Measurements from ENCODE around the gene ANAPC7. TPM values are rescaled to one million over a fixed set of nuclear protein-coding genes. Genes with fewer than 3 reads are reported as not detected.
"Not testable (repeated sequence)": the region's sequence is repeated elsewhere in the genome, so short reads cannot be mapped to it uniquely, and the experiment has no call there.

ANAPC7 gene, protein sequence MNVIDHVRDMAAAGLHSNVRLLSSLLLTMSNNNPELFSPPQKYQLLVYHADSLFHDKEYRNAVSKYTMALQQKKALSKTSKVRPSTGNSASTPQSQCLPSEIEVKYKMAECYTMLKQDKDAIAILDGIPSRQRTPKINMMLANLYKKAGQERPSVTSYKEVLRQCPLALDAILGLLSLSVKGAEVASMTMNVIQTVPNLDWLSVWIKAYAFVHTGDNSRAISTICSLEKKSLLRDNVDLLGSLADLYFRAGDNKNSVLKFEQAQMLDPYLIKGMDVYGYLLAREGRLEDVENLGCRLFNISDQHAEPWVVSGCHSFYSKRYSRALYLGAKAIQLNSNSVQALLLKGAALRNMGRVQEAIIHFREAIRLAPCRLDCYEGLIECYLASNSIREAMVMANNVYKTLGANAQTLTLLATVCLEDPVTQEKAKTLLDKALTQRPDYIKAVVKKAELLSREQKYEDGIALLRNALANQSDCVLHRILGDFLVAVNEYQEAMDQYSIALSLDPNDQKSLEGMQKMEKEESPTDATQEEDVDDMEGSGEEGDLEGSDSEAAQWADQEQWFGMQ
- 10 to 100 TPM; 41.7 to 78.3 TPM for total RNA-seq

- Mint-ChIP-seq H3K9me3 (no peaks in the 10 kb centered on the region), H3K27ac (no peak within 1 kb of the TSS), H3K4me3 (peak within 1 kb of the TSS; percentile 99), H3K27me3 (no peaks in the 10 kb centered on the region), H3K36me3 (ENCODE audit: low read depth) (peaks cover 43% of the 10 kb centered on the region), H3K4me1 (peaks cover 9% of the 10 kb centered on the region)
- peak; percentile 92 for ATAC-seq (replicated peaks)
These were observed at the start of gene ANAPC7 for GRCh38 chr12:110403146-110403975. ANAPC7 (minus strand) TSS chr12:110403708; CDS start chr12:110403627, 81 bp downstream.

- Mint-ChIP-seq H3K4me1 (peaks cover 10% of the 10 kb centered on the region), H3K27me3 (no peaks in the 10 kb centered on the region), H3K9me3 (no peaks in the 10 kb centered on the region), H3K36me3 (ENCODE audit: low read depth) (peaks cover 90% of the 10 kb centered on the region), H3K27ac (peak overlapping the region; percentile 99), H3K4me3 (peak overlapping the region; percentile 95)
- no peak for ATAC-seq (replicated peaks)
These were observed 47.8 kb upstream of the ANAPC7 start for GRCh38 chr12:110451263-110451662.

DNA sequence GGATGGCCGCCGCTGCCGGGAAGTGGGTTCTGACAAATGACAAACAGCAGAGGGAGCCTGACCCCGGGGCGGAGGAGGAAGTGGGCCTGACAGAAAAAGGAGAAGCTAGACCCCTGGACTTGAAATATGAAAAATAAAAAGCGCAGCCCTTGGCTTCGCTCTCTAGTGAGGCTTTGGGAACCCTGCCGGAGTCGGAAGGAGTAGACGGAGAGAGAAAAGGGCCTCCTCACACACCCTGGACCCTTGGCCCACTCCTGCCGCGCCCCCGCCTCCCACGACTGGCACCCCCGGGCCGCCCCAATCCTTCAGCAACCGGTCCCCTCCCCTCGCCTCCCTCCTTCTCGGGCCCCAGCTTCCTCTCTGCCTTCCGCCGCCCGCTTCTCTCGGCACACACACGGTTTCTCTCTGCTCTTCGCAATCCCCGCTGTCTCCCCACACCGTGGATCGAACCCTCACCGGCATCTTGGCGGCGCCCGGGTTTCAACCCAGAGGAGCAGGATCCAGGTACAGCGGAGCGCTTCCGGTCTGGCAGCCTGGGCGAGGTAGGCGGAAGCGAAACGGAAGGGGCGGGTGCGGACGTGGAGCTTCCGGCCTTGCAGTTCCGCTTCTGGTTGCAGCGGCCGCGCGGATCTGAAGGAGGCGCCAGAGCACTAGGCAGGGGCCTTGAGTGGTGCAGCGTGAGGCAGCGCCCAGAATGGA, 46.4 kb upstream of the ANAPC7 start, which contains the start of gene ARPC3:
Gene ARPC3, minus strand, starts transcription at position 539 of the 699 bp plus-strand sequence. Its CDS starts 77 bp downstream, at position 462.
- peak within 1 kb of the TSS; percentile 99 for H3K27ac Mint-ChIP-seq

GRCh38 chr12:110444455-110444854, 40.9 kb upstream of the ANAPC7 start:
- Mint-ChIP-seq H3K27ac (no peak overlapping the region), H3K27me3 (no peaks in the 10 kb centered on the region), H3K4me3 (no peak overlapping the region), H3K4me1 (peaks cover 10% of the 10 kb centered on the region), H3K9me3 (no peaks in the 10 kb centered on the region), H3K36me3 (ENCODE audit: low read depth) (peaks cover 96% of the 10 kb centered on the region)
- no peak for ATAC-seq (replicated peaks)

More for the DNA sequence above, 46.4 kb upstream of the ANAPC7 start, which contains the start of gene ARPC3:
- Mint-ChIP-seq H3K9me3 (no peaks in the 10 kb centered on the region), H3K27me3 (no peaks in the 10 kb centered on the region), H3K4me3 (peak within 1 kb of the TSS; percentile 95), H3K36me3 (ENCODE audit: low read depth) (peaks cover 87% of the 10 kb centered on the region), H3K4me1 (peaks cover 14% of the 10 kb centered on the region)
- ATAC-seq (replicated peaks), result peak; percentile 99

- Mint-ChIP-seq H3K4me1 (no peaks in the 10 kb centered on the region), H3K4me3 (no peak overlapping the region), H3K27me3 (no peaks in the 10 kb centered on the region), H3K9me3 (no peaks in the 10 kb centered on the region), H3K36me3 (ENCODE audit: low read depth) (peaks cover 72% of the 10 kb centered on the region), H3K27ac (peak overlapping the region; percentile 69)
- ATAC-seq (replicated peaks), result peak; percentile 22
These were observed 32.7 kb upstream of the ANAPC7 start for GRCh38 chr12:110436231-110436630.

DNA sequence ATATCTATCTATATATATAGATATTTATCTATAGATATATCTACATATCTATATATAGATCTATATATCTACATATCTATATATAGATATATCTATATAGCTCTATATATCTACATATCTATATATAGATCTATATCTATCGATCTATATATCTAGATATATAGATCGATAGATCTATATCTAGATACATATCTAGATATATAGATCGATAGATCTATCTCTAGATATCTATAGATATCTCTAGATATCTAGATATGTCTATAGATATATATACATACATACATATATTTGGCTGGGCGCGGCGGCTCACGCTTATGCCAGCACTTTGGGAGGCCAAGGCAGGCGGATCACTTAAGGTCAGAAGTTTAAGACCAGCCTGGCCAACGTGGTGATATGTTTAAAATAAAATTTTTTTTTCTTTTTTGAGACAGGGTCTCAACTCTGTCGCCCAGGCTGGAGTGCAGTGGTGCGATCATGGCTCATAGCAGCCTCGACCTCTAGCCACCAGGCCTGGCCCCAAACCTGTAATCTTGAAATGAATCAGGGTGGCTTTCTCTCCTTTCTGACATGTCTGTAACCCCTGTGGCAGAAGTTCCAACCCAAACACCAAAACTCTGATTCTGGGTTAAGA, 28.6 kb upstream of the ANAPC7 start:
- ATAC-seq (replicated peaks), result peak; percentile 64
- peak overlapping the region; percentile 99 for H3K27ac Mint-ChIP-seq
- peaks cover 31% of the 10 kb centered on the region for H3K36me3 Mint-ChIP-seq (ENCODE audit: low read depth)
- no peaks in the 10 kb centered on the region for H3K27me3 Mint-ChIP-seq
- no peaks in the 10 kb centered on the region for H3K4me1 Mint-ChIP-seq
- H3K9me3 Mint-ChIP-seq, result no peaks in the 10 kb centered on the region
- H3K4me3 Mint-ChIP-seq, result peak overlapping the region; percentile 97

GRCh38 chr12:110429676-110430075, 26.2 kb upstream of the ANAPC7 start:
- peak overlapping the region; percentile 46 for H3K4me3 Mint-ChIP-seq
- not testable (repeated sequence) for H3K4me1 Mint-ChIP-seq; ATAC-seq (replicated peaks)

DNA sequence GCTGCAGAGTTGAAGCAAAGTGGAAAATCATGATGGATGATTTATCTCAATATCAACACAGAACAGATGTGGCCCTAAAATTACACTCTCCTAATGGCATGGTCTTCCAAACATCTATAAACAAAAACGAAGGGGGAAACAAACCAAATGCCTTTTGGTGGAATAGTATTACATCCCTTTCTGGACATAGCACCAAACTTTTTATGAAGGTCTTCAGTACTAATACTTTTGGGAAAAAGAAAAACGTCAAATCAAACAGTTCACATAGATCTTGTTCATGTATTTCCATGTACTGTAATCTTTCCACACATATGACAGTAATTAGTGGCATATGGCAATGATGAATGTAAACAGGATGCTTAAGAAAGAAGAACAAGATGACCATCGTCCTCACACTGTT, 22.9 kb upstream of the ANAPC7 start:
- Mint-ChIP-seq H3K27me3 (no peaks in the 10 kb centered on the region), H3K4me1 (no peaks in the 10 kb centered on the region), H3K36me3 (ENCODE audit: low read depth) (no peaks in the 10 kb centered on the region), H3K4me3 (no peak overlapping the region), H3K9me3 (no peaks in the 10 kb centered on the region), H3K27ac (no peak overlapping the region)
- ATAC-seq (replicated peaks), result no peak

More at GRCh38 chr12:110429676-110430075, 26.2 kb upstream of the ANAPC7 start:
- not testable (repeated sequence) for H3K36me3 Mint-ChIP-seq (ENCODE audit: low read depth); H3K27me3 Mint-ChIP-seq; H3K9me3 Mint-ChIP-seq; H3K27ac Mint-ChIP-seq

GRCh38 chr12:110424237-110424636, 20.7 kb upstream of the ANAPC7 start:
- H3K4me3 Mint-ChIP-seq, result no peak overlapping the region
- H3K36me3 Mint-ChIP-seq (ENCODE audit: low read depth), result no peaks in the 10 kb centered on the region

DNA sequence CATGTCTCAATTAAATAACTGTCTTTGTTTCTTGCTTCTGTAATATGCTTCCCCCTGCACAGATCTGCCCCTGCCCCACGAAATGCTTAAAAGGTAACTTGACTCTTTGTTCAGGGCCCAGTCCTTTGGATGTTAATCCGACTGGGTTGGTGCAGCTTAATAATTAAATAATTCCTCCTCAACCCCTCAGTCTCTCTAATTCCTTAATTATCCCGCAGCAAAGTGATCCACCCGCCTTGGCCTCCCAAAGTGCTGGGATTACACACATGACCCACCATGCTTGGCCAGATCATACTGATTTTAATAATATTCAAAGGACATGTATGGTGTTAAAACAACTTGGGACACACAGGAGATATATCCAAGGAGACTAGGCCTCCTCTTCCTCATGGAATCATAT, 18.2 kb upstream of the ANAPC7 start:
- Mint-ChIP-seq H3K4me3 (no peak overlapping the region), H3K27me3 (no peaks in the 10 kb centered on the region), H3K36me3 (ENCODE audit: low read depth) (no peaks in the 10 kb centered on the region), H3K9me3 (no peaks in the 10 kb centered on the region), H3K27ac (no peak overlapping the region), H3K4me1 (no peaks in the 10 kb centered on the region)
- no peak for ATAC-seq (replicated peaks)

More at GRCh38 chr12:110424237-110424636, 20.7 kb upstream of the ANAPC7 start:
- H3K4me1 Mint-ChIP-seq, result no peaks in the 10 kb centered on the region
- no peaks in the 10 kb centered on the region for H3K9me3 Mint-ChIP-seq
- no peak for ATAC-seq (replicated peaks)
- H3K27me3 Mint-ChIP-seq, result no peaks in the 10 kb centered on the region
- no peak overlapping the region for H3K27ac Mint-ChIP-seq

DNA sequence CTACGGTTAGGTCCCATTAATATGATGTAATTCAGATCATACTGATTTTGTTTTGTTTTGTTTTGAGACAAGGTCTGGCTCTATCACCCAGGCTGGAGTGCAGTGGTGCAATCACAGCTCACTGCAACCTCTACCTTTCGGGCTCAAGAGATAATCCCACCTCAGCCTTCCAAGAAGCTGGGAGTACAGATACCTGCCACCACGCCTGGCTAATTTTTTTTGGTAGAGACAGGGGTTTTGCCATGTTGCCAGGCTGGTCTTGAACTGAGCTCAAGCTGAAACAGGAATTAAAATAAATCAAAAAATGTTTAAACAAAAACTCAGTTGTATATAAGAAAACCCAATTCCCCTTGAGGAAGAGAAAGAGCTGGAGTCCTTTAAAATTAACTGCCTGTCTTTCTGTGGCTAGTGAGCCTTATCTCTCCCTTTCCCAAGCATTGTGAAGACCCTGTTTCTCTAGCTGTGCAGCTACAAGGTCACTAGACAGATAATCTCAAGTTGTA, 17.7 kb upstream of the ANAPC7 start:
- no peak overlapping the region for H3K27ac Mint-ChIP-seq
- no peaks in the 10 kb centered on the region for H3K9me3 Mint-ChIP-seq
- no peak for ATAC-seq (replicated peaks)
- no peaks in the 10 kb centered on the region for H3K27me3 Mint-ChIP-seq
- no peak overlapping the region for H3K4me3 Mint-ChIP-seq
- H3K4me1 Mint-ChIP-seq, result no peaks in the 10 kb centered on the region
- no peaks in the 10 kb centered on the region for H3K36me3 Mint-ChIP-seq (ENCODE audit: low read depth)

DNA sequence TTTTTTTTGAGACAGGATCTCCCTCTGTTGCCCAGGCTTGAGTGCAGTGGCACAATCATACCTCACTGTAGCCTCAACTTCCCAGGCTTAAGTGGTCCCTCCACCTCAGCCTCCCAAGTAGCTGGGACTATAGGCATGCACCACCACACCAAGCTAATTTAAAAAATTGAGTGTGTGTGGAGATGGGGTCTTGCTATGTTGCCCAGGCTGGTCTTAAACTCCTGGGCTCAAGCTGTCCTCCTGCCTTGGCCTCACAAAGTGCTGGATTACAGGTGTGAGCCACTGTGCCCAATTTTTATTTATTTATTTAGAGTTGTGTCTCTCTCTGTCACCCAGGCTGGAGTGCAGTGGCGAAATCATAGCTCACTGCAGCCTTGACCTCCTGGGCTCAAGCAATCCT, 17.1 kb upstream of the ANAPC7 start:
- H3K36me3 Mint-ChIP-seq (ENCODE audit: low read depth); H3K27me3 Mint-ChIP-seq; H3K4me1 Mint-ChIP-seq; H3K27ac Mint-ChIP-seq; H3K4me3 Mint-ChIP-seq; H3K9me3 Mint-ChIP-seq; ATAC-seq (replicated peaks): not testable (repeated sequence)

- H3K4me1 Mint-ChIP-seq; H3K27ac Mint-ChIP-seq; ATAC-seq (replicated peaks); H3K4me3 Mint-ChIP-seq; H3K27me3 Mint-ChIP-seq; H3K9me3 Mint-ChIP-seq; H3K36me3 Mint-ChIP-seq (ENCODE audit: low read depth): not testable (repeated sequence)
These were observed 13.6 kb upstream of the ANAPC7 start for GRCh38 chr12:110417113-110417512.

Data from activated T-helper 17 cell treated with anti-CD3 and anti-CD28 coated beads, Interleukin-2, amount 50 U/mL, for 72 hours (primary cell).